Cortex of kidney (tissue), 1 donor: ENCODE data around the gene C1QTNF2.
"Not testable (repeated sequence)": the region's sequence is repeated elsewhere in the genome, so short reads cannot be mapped to it uniquely, and the experiment has no call there.

Source experiments
- DNase-seq: peaks from one replicate; lab custom pipeline; 2025; lab: John Stamatoyannopoulos, UW

Gene C1QTNF2

GRCh38 chr5:160342413-160342941, 27.9 kb downstream of the C1QTNF2 start:
- DNase-seq: no peak

- no peak for DNase-seq
These were observed 29.0 kb downstream of the C1QTNF2 start for GRCh38 chr5:160341309-160341870.

GRCh38 chr5:160340513-160340912, 29.9 kb downstream of the C1QTNF2 start:
- not testable (repeated sequence) for DNase-seq

- no peak for DNase-seq
These were observed 30.9 kb downstream of the C1QTNF2 start for GRCh38 chr5:160339406-160340130.

GRCh38 chr5:160334716-160335115, 35.7 kb downstream of the C1QTNF2 start:
- DNase-seq: not testable (repeated sequence)

- no peak for DNase-seq
These were observed 36.7 kb downstream of the C1QTNF2 start for GRCh38 chr5:160333721-160334120.

- no peak for DNase-seq
These were observed 40.2 kb downstream of the C1QTNF2 start for GRCh38 chr5:160330212-160330611.

GRCh38 chr5:160327818-160328217, 42.6 kb downstream of the C1QTNF2 start:
- DNase-seq: no peak

GRCh38 chr5:160326981-160327380, 43.4 kb downstream of the C1QTNF2 start:
- DNase-seq: no peak

- DNase-seq: no peak
These were observed 44.7 kb downstream of the C1QTNF2 start for GRCh38 chr5:160325716-160326115.

GRCh38 chr5:160324886-160325285, 45.5 kb downstream of the C1QTNF2 start:
- DNase-seq: no peak

- no peak for DNase-seq
These were observed 52.0 kb downstream of the C1QTNF2 start for GRCh38 chr5:160318409-160318808.

- DNase-seq: no peak
These were observed 53.0 kb downstream of the C1QTNF2 start for GRCh38 chr5:160317434-160317833.

- no peak for DNase-seq
These were observed 54.5 kb downstream of the C1QTNF2 start for GRCh38 chr5:160315968-160316367.

- no peak for DNase-seq
These were observed 57.3 kb downstream of the C1QTNF2 start for GRCh38 chr5:160312960-160313727.

- DNase-seq: peak; percentile 29
These were observed 58.1 kb downstream of the C1QTNF2 start, which contains the start of gene CCNJL for GRCh38 chr5:160312134-160312959. TSS of gene CCNJL (minus strand) at chr5:160312564. CDS start at chr5:160311923, 641 bp downstream.

GRCh38 chr5:160311491-160312133, 58.8 kb downstream of the C1QTNF2 start:
- DNase-seq: no peak

- no peak for DNase-seq
These were observed 59.7 kb downstream of the C1QTNF2 start for GRCh38 chr5:160310552-160311295.

GRCh38 chr5:160310140-160310539, 60.3 kb downstream of the C1QTNF2 start:
- DNase-seq: no peak

- DNase-seq: no peak
These were observed 63.7 kb downstream of the C1QTNF2 start for GRCh38 chr5:160306696-160307095.
